Skin epidermis (tissue), 12 donors: ENCODE measurements around the gene SERPINI2.

Source experiments
- H3K27ac ChIP-seq, 21 experiments: fragments of 200-600 bp; sonication (generic) in 11 of 21; one replicate each; pipeline ENCODE4 v1.5.0; 2020; ENCODE audit warnings: mild to moderate bottlenecking in 3 of 21, inconsistent platforms in 2 of 21, moderate library complexity in 2 of 21
- H3K4me3 ChIP-seq, 7 experiments: fragments of 200-600 bp; sonication (generic) in 2 of 7; one replicate each; pipeline ENCODE4 v1.5.0; 2020; ENCODE audit warnings: inconsistent platforms in 2 of 7, mild to moderate bottlenecking in 2 of 7, moderate library complexity in 1 of 7

SERPINI2 gene, protein sequence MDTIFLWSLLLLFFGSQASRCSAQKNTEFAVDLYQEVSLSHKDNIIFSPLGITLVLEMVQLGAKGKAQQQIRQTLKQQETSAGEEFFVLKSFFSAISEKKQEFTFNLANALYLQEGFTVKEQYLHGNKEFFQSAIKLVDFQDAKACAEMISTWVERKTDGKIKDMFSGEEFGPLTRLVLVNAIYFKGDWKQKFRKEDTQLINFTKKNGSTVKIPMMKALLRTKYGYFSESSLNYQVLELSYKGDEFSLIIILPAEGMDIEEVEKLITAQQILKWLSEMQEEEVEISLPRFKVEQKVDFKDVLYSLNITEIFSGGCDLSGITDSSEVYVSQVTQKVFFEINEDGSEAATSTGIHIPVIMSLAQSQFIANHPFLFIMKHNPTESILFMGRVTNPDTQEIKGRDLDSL

GRCh38 chr3:167473863-167474262 is at the start of gene SERPINI2:
Gene SERPINI2 (minus strand): TSS chr3:167474042. CDS start chr3:167471834, 2,208 bp downstream.
- Histone ChIP-seq H3K4me3 (no peak within 1 kb of the TSS), H3K27ac (no peak within 1 kb of the TSS)

DNA sequence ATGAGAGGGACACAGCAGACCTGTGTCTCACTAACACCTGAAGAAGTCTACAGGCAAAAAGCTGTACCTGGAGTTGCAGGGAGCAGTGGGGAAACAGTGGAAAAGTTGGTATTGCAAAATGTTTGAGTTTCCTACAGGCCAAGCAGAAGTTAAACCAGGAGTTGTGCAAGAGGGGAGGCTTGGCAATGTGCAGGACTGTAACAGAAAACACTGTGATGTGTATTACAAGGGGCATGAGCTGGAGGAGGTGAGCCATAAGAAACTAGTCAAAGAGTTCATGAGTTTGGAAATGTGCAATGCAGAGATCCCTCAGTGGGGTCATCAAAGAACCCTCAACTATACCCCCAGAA is 47.1 kb upstream of the SERPINI2 start:
- Histone ChIP-seq H3K4me3 (no peak overlapping the region), H3K27ac (no peak overlapping the region)

DNA sequence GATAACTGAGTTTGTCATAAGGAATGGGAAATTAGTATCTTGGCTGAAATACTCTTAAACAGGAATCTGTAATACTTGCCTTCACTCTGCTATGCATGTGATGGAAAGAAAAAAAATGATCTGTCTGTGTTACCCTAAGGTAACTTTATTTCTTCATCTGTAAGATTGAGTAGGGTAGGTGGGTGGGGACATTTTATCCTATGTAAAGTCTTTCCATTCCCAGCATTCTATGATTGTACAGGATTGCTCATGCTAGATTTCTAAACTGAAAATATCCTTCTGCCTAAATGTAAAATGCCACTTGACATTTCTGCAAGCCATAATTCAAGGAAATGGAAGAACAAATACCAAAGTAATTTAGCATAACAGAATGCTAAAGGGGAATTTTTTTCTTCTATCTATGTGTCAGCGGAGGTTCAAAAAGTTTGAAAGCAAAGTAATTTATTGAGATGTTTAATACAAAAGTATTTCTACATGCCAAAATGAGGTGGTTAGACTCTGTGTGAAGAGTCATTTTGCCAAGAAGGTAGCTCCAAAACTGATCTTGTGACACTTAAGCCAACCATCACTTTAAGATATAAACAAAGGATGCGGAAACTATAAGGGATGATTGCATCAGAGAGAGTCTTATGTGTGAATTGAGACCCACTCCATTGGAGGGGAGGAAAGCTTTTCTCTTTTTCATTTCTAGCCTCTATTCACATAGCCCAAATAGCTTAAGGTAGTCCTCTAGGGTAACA is 46.6 kb upstream of the SERPINI2 start:
- Histone ChIP-seq H3K4me3 (no peak overlapping the region), H3K27ac (no peak overlapping the region)

GRCh38 chr3:167507954-167508353 is 34.1 kb upstream of the SERPINI2 start:
- H3K27ac ChIP-seq: no peak overlapping the region
- H3K4me3 ChIP-seq: no peak overlapping the region

DNA sequence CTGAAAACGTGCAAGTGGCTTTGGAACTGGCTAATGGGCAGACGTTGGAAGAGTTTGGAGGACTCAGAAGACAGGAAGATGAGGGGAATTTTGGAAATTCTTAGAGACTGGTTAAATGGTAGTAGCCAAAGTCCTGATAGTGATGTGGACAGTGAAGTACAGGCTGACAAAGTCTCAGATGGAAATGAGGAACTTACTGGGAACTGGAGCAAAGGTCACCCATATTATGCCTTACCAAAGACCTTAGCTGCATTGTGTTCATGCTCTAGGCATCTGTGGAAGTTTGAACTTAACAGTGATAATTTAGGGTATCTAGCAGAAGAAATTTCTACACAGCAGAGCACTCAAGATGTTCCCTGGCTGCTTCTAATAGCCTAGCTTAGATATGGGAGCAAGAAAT is 28.6 kb upstream of the SERPINI2 start:
- Histone ChIP-seq H3K4me3 (no peak overlapping the region), H3K27ac (no peak overlapping the region)

DNA sequence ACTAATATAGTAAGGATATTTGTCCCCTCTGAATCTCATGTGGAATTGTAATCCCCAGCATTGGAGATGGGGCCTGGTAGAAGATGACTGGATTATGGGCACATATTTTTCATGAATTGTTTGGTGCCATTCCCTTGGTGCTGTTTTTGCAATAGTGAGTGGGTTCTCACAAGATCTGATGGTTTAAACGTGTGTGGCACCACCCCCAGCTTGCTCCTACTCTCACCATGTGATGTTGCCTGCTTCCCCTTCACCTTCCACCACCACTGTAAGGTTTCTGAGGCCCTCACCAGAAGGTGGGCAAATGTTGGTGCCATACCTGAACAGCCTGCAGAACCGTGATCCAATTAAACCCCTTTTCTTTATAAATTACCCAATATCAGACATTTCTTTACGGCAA is 28.1 kb upstream of the SERPINI2 start:
- Histone ChIP-seq H3K27ac (no peak overlapping the region), H3K4me3 (no peak overlapping the region)

- Histone ChIP-seq H3K4me3 (no peak overlapping the region), H3K27ac (no peak overlapping the region)
These were observed 24.1 kb upstream of the SERPINI2 start for GRCh38 chr3:167497903-167498302.

GRCh38 chr3:167493244-167493643 is 19.4 kb upstream of the SERPINI2 start:
- H3K27ac ChIP-seq: no peak overlapping the region
- H3K4me3 ChIP-seq: no peak overlapping the region

- Histone ChIP-seq H3K27ac (no peak overlapping the region), H3K4me3 (no peak overlapping the region)
These were observed 17.8 kb upstream of the SERPINI2 start for GRCh38 chr3:167491621-167492020.

GRCh38 chr3:167489571-167489970 is 15.7 kb upstream of the SERPINI2 start:
- Histone ChIP-seq H3K4me3 (no peak overlapping the region), H3K27ac (no peak overlapping the region)

- no peak overlapping the region for H3K4me3 ChIP-seq
- no peak overlapping the region for H3K27ac ChIP-seq
These were observed 13.7 kb upstream of the SERPINI2 start for GRCh38 chr3:167487556-167487955.

DNA sequence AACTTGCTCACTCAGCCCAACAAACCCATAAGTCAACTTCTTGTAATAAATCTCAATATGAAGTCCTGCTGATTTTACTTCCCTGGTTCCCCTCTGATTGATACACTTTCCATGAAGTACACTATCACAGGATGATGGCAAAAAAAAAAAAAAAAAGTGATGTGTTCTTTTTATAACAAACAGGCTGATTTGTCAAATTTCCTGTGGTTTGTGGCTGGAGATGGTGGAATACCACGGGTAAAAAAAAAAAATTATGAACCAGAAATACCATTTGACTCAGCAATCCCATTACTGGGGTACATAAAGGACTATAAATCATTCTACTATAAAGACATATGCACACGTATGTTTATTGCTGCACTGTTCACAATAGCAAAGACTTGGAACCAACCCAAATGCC is 10.7 kb upstream of the SERPINI2 start:
- Histone ChIP-seq H3K27ac (no peak overlapping the region), H3K4me3 (no peak overlapping the region)

DNA sequence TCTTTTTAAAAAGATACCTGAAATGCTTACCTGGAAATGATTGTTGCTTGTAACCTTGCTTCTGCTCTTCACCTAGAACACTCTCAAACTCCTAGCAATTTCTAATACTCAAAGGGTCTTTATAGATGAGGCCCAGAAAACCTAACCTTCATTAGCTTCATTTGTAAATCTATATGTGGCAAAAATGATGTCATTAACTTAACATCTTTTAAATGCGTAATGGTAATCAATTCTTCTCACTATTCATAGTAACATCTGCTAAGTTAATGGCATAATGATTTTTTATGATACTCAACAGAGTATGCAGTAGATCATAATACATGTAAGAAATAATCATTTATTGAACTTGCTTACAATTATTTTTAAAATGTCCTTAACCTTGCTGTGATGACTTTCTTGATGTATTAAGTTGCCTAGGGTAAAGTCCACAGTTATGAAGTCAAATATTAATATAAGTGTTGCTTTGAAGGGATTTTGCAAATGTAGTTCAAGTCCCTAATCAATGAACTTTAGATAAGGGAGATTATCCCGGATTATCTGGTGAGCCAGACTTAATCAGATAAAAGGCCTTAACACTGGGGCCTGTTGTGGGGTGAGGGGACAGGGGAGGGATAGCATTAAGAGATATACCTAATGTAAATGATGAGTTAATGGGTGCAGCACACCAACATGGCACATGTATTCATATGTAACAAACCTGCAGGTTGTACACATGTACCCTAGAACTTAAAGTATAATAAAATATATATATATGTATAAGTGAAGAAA is 10.1 kb upstream of the SERPINI2 start:
- H3K4me3 ChIP-seq: no peak overlapping the region
- H3K27ac ChIP-seq: no peak overlapping the region

- H3K4me3 ChIP-seq: no peak overlapping the region
- no peak overlapping the region for H3K27ac ChIP-seq
These were observed 7.3 kb upstream of the SERPINI2 start for GRCh38 chr3:167481164-167481563.

DNA sequence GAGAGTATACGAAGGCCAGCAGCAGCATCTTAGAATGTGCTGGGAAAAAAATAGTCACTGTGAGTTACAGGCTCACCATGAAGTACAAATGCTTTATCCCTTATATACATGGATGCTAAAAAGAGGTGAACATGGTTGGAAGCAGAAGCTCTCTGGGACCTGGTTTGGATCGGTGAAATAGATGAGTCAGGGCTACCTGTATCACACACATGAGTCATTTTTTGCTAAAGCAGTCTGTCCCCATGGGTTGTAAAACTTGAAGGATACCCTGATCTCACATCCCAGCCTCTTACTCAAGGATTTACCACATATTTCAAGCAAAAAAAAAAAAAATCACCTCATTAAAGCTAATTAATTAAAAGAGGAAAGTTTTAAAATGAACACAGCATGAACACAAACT is 6.9 kb upstream of the SERPINI2 start:
- no peak overlapping the region for H3K27ac ChIP-seq
- H3K4me3 ChIP-seq: no peak overlapping the region

GRCh38 chr3:167469381-167469780 is 4.5 kb downstream of the SERPINI2 start:
- H3K4me3 ChIP-seq: no peak overlapping the region

DNA sequence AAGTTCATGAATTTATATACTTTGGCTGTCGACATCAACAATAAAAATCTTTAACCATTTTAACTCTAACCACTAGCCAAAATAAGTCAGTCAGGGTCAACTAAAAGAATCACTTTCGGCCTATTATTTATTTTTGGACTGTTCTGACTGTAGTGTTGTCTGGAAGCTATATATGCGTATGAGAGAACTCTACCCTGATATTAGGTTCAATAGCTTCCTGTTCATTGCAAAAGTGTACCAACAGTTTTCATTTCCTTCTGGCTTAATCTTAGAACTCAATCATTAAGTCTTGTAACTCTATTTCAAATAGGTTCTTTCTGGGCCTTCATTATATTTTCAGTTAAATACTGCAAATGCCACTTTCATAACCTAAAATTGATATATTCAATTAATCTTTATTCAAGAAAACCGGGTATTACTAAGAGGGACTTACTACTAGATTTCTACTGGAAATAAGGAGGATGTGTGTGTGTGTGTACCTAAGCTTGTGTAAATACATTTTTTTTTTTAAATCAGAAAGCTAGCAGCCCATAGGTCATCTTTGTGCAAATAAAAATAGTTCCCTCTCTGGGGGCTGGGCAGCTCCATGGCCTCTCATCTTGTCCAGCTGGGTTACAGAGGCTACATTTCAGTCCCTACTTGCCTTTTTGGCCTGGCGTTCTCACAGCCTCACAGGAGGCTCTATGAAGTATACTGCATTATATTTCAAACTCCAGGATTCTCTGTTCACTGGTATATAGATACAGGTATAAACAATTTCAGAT is 5.8 kb downstream of the SERPINI2 start:
- Histone ChIP-seq H3K4me3 (no peak overlapping the region), H3K27ac (no peak overlapping the region)

More at GRCh38 chr3:167469381-167469780, 4.5 kb downstream of the SERPINI2 start:
- H3K27ac ChIP-seq: no peak overlapping the region

- H3K27ac ChIP-seq: no peak overlapping the region
- H3K4me3 ChIP-seq: no peak overlapping the region
These were observed 6.9 kb downstream of the SERPINI2 start for GRCh38 chr3:167466966-167467365.

DNA sequence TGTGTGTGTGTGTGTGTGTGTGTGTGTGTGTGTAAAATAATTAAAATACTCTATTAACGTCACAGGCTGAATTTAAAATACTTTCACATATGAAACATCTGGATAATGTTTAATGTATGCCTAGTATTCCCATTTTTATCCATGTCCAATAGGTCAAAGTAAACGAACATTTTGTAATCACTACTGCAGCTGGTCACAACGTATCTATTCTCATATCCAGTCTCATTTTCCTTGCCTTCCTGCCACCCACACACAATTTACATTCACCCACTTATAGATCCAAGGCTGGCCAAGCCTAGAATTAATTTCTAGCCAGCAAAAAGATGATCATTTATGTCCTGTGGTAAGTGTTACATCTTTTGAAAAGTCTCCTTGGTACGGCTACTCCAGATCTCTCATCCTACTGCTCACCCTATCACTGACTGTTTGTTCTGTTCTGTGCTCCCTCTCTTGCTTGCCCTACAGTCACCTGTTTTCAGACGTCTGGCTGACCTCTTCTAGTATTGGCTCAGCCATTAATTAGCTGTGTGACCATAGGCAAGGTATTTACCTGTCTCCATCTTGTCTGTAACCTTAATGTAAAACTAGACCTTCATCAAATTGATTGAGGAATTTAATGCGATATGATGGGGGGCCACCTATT is 17.6 kb downstream of the SERPINI2 start:
- H3K4me3 ChIP-seq: no peak overlapping the region
- H3K27ac ChIP-seq: no peak overlapping the region
